Pancreas (tissue), 10 donors: ENCODE measurements around the gene USP48. TPM values are rescaled to one million over a fixed set of nuclear protein-coding genes. Genes with fewer than 3 reads are reported as not detected.
"Not testable (repeated sequence)": the region's sequence is repeated elsewhere in the genome, so short reads cannot be mapped to it uniquely, and the experiment has no call there.

ENCODE experiments used
- ATAC-seq, 4 donors: fragments of 200-7000 bp; cut with Tn5 transposase; one replicate each; pipeline versions ENCODE4 v1.8.0 to v1.9.1; 2020; ENCODE audit warnings: mild to moderate bottlenecking in 4 of 4, moderate library complexity in 4 of 4
- DNase-seq, 6 donors: peaks; one replicate each; pipeline ENCODE4 v3.0.0-alpha.2; 2020
- FAIRE-seq: peaks from 2 replicates; lab custom pipeline; 2012; peaks lifted over from hg19 to GRCh38; lab: Jason Lieb, UNC
- H3K27ac ChIP-seq, 4 donors: fragments of 200-600 bp; sonication (generic); 1 replicate in 3 of 4; 2 replicates in 1 of 4; pipeline versions ENCODE4 v1.5.0 to v1.8.0; 2020
- H3K27me3 ChIP-seq, 4 donors: fragments of 200-600 bp; one replicate each; pipeline ENCODE4 v1.8.0; 2021
- H3K36me3 ChIP-seq, 3 donors: fragments of 200-600 bp; sonication (generic) in 1 of 3; one replicate each; pipeline versions ENCODE4 v1.5.0 to v1.8.0; 2020 to 2021
- H3K4me1 ChIP-seq, 3 donors: fragments of 200-600 bp; one replicate each; pipeline ENCODE4 v1.8.0; 2021
- H3K4me3 ChIP-seq, 4 donors: fragments of 200-600 bp; sonication (generic) in 2 of 4; one replicate each; pipeline versions ENCODE4 v1.5.0 to v1.8.0; 2020 to 2021
- H3K9me3 ChIP-seq, 4 donors: fragments of 200-600 bp; one replicate each; pipeline ENCODE4 v1.8.0; 2021
- WGBS, 2 donors: extraction: QIAGEN DNeasy Blood & Tissue Kit; methylation state at CpG; one replicate each; pipeline ENCODE4 v1.1.7; 2013; 5-methylcytosine and 5-hydroxymethylcytosine counted together
- intact Hi-C, 3 donors: fragments of 100-400 bp; cut with DNase I; formaldehyde crosslinking; loops; one replicate each; pipeline versions ENCODE4 v1.11.1 to v1.14.2; 2022
- polyA plus RNA-seq, 2 donors: library from polyadenylated mRNA; stranded (reverse); fragments of 200-250 nt; gene quantifications; one replicate each; pipeline ENCODE4 v1.2.3, GENCODE V29; 2013
- total RNA-seq, 6 donors: library from RNA; stranded (reverse); fragmentation: NEBNext Ultra II Directional in 4 of 6; extraction: Animal tissue kit (Norgen Biotek cat#: 25700) in 4 of 6; gene quantifications; one replicate each; pipeline versions ENCODE4 v1.2.1 to v1.2.4, GENCODE V29; 2021 to 2023
- TF ChIP-seq, protein P1 (sequence below), 4 donors: fragments of 200-600 bp; sonication (generic) in 3 of 4; IDR thresholded peaks; one replicate each; pipeline versions ENCODE4 v1.5.0 to v1.8.0; 2021; ENCODE audit warnings: antibody characterized with exemption in 4 of 4
- donor health status: healthy with polysubstance abuse.
- donor health status: DM: no; HTN: no; CAD: no; lungs with moderate emphysema.
- donor health status: DM: no; HTN: no; CAD: no.
- donor health status: control.
- donor health status: control.
- donor health status: Bipolar disorder and iron deficiency.
- donor health status: DM: yes; HTN: yes; CAD: no.
- donor health status: DM: no; HTN: no; CAD: no.
- donor health status: DM: no; HTN: no; CAD: no.
- donor health status: DM: yes; HTN: yes; CAD: no.

USP48 gene
- total and polyA plus RNA-seq, 8 donors: 14.9 to 30.6 (median 25.9) TPM

DNA sequence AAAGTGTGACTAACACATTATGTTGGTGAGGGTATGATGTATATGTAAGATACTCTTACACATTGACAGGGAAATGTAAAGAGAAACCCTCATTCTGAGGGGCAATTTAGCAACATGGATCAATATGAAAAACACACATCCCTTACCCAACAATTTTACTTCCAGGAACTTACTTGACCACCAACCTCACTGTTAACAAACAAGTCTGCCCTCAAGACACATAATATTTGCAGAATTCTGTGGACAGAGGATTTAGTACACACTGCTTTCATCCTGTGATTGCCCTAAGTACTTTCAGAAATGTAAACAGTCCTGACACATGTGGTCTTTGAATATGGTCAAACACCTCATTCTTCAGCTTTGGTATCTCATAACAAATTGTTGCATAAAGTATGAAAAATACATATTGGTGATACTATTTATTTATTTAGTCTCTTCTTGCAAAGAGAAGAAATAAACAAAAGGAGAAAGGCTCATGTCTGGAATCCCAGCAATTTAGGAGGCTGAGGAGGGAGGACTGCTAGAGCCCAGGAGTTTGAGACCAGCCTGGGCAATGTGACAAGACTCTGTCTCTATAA lies 6.9 kb downstream of the USP48 start:
- FAIRE-seq: no peak
- H3K4me1 ChIP-seq: peaks cover 0 to 7% (median 2%) of the 10 kb centered on the region in 3 donors
- H3K27me3 ChIP-seq: no peaks in the 10 kb centered on the region
- TF ChIP-seq, protein P1, sequence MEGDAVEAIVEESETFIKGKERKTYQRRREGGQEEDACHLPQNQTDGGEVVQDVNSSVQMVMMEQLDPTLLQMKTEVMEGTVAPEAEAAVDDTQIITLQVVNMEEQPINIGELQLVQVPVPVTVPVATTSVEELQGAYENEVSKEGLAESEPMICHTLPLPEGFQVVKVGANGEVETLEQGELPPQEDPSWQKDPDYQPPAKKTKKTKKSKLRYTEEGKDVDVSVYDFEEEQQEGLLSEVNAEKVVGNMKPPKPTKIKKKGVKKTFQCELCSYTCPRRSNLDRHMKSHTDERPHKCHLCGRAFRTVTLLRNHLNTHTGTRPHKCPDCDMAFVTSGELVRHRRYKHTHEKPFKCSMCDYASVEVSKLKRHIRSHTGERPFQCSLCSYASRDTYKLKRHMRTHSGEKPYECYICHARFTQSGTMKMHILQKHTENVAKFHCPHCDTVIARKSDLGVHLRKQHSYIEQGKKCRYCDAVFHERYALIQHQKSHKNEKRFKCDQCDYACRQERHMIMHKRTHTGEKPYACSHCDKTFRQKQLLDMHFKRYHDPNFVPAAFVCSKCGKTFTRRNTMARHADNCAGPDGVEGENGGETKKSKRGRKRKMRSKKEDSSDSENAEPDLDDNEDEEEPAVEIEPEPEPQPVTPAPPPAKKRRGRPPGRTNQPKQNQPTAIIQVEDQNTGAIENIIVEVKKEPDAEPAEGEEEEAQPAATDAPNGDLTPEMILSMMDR (IDR thresholded peaks at IDR 0.05): no peak
- no peak for ATAC-seq
- no peaks in the 10 kb centered on the region for H3K36me3 ChIP-seq
- intact Hi-C loops: no loop called here
- no peak for DNase-seq
- no peaks in the 10 kb centered on the region for H3K9me3 ChIP-seq
- no peak overlapping the region for H3K27ac ChIP-seq
- H3K4me3 ChIP-seq: no peak overlapping the region

DNA sequence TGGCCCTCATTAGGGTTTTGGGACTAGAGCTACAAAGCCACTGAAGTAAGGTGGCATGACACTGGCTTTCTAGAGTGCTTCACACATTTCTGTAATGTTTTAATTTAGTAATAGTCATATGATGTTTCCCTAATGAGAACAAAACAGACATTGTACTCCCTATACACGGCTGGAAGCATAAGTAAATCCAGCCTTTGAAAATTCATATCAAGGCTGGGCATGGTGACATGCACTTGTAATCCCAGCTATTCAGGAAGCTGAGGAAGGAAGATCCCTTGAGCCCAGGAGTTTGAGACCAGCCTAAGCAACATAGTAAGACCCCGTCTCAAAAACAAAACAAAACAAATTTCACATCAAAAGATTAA lies 7.4 kb downstream of the USP48 start:
- no peak for FAIRE-seq
- 56% methylated on average over 2 of the region's 2 CpGs for WGBS, 2 donors
- Histone ChIP-seq H3K4me1 (peaks cover 0 to 6% (median 0%) of the 10 kb centered on the region in 3 donors), H3K27ac (no peak overlapping the region), H3K9me3 (no peaks in the 10 kb centered on the region), H3K36me3 (no peaks in the 10 kb centered on the region), H3K27me3 (no peaks in the 10 kb centered on the region), H3K4me3 (no peak overlapping the region)
- intact Hi-C loops: no loop called here
- no peak for DNase-seq
- TF ChIP-seq, protein P1 (IDR thresholded peaks at IDR 0.05): no peak
- no peak for ATAC-seq

DNA sequence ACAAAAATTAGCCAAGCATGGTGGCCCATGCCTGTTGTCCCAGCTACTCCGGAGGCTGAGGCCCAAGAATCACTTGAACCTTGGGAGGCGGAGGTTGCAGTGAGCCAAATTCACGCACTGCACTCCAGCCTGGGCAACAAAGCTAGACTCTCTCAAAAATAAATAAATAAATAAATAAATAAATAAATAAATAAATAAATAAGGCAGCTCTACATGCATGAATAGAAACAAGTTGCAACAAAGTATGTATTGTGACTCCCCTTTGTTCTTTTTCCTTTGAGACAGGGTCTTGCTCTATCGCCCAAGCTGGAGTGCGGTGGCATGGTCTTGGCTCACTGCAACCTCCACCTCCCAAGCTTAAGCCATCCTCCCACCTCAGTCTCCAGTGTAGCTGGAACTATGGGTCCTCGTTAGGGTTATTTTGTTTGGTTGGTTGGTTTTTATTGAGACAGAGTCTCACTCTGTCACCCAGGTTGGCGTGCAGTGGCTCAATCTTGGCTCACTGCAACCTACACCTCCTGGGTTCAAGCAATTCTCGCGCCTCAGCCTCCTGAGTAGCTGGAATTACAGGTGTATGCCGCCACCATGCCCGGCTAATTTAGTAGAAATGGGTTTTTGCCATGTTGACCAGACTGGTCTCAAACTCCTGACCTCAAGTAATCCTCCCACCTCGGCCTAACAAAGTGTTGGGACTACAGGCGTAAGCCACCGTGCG lies 8.0 kb downstream of the USP48 start:
- Histone ChIP-seq H3K4me1 (peaks cover 0 to 2% (median 0%) of the 10 kb centered on the region in 3 donors), H3K27ac (no peak overlapping the region), H3K4me3 (no peak overlapping the region), H3K9me3 (no peaks in the 10 kb centered on the region), H3K36me3 (no peaks in the 10 kb centered on the region), H3K27me3 (no peaks in the 10 kb centered on the region)
- intact Hi-C loops: no loop called here
- ATAC-seq: no peak
- WGBS, 2 donors: 94 to 95% methylated on average over 15 of the region's 15 CpGs
- no peak for DNase-seq
- no peak for FAIRE-seq
- TF ChIP-seq, protein P1 (IDR thresholded peaks at IDR 0.05): no peak

DNA sequence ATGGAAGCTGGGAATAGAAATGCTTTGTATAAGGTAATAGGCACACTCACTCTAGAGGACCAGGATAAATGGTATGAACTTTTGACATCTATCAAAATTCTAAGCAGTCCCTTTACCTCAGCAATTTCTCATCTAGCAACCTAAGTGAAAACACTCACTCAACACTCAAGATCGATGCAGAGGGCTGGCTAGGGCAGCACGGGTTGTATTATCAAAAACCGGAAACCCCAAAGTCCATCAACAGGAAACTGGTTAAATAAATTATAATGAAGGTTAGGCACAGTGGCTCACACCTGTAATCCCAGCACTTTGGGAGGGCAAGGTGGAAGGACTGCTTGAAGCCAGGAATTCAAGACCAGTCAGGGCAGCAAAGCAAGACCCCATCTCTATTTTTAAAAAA lies 9.4 kb downstream of the USP48 start:
- ATAC-seq: peak in 2 of 4 donors; percentile 23 to 39
- intact Hi-C loops: no loop called here
- no peak for FAIRE-seq
- H3K27ac ChIP-seq: no peak overlapping the region
- 43 to 49% methylated on average over 3 of the region's 3 CpGs for WGBS, 2 donors
- no peaks in the 10 kb centered on the region for H3K27me3 ChIP-seq
- no peaks in the 10 kb centered on the region for H3K9me3 ChIP-seq
- H3K36me3 ChIP-seq: no peaks in the 10 kb centered on the region
- TF ChIP-seq, protein P1 (IDR thresholded peaks at IDR 0.05): no peak
- peaks cover 0 to 2% (median 0%) of the 10 kb centered on the region in 3 donors for H3K4me1 ChIP-seq
- no peak overlapping the region for H3K4me3 ChIP-seq
- DNase-seq: no peak

DNA sequence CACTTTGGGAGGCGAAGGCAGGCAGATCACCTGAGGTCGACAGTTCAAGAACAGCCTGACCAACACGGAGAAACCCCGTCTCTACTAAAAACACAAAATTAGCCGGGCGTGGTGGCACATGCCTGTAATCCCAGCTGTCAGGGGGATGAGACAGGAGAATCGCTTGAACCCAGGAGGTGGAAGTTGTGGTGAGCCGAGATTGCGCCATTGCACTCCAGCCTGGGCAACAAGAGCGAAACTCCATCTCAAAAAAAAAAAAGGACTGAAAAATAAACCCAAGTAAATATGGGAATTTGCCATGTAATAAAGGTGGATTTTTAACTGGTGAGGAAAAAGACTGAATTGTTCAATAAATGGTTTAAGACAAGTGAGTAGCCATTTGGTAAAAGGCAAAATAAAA lies 11.3 kb downstream of the USP48 start:
- ATAC-seq, DNase-seq, H3K27me3 ChIP-seq, intact Hi-C loops, FAIRE-seq, H3K36me3 ChIP-seq, H3K4me3 ChIP-seq, H3K27ac ChIP-seq, H3K9me3 ChIP-seq, H3K4me1 ChIP-seq: not testable (repeated sequence)
- WGBS, 2 donors: 90 to 92% methylated on average over 10 of the region's 10 CpGs

DNA sequence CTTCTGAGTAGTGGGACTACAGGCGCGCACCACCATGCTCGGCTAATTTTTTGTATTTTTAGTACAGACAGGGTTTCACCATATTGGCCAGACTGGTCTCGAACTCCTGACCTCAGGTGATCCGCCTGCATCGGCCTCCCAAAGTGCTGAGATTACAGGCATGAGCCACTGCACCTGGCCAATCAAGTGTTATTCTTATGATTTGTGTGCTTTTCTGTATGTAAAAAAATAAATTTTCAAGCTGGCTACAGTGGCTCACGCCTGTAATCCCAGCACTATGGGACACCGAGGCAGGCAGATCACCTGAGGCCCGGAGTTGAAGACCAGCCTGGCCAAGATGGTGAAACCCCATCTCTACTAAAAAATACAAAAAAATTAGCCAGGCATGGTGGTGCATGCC lies 12.3 kb downstream of the USP48 start:
- intact Hi-C loops, H3K27me3 ChIP-seq, H3K27ac ChIP-seq, H3K4me1 ChIP-seq, FAIRE-seq, ATAC-seq, DNase-seq, H3K36me3 ChIP-seq, H3K4me3 ChIP-seq, H3K9me3 ChIP-seq: not testable (repeated sequence)
- 93 to 96% methylated on average over 9 of the region's 9 CpGs for WGBS, 2 donors
